ENCODE data around the gene GUCA1C.

GRCh38 chr3:108946292-108947285 is 7.1 kb downstream of the GUCA1C start:
- no peak for TF ChIP-seq POLR2AphosphoS5 (IDR thresholded peaks at IDR 0.05; ENCODE audit: low read depth, low read length)
- no peak for TF ChIP-seq POLR2A (IDR thresholded peaks at IDR 0.05; ENCODE audit: low read depth, low read length)
- no peak for TF ChIP-seq POU2F2 (IDR thresholded peaks at IDR 0.05; ENCODE audit: low read depth, low read length)
- no peak for TF ChIP-seq PAX5 (IDR thresholded peaks at IDR 0.05; ENCODE audit: insufficient read depth, low read length, severe bottlenecking)
- no peak for TF ChIP-seq TAF1 (IDR thresholded peaks at IDR 0.05; ENCODE audit: low read depth, low read length)
- TF ChIP-seq SPI1 (IDR thresholded peaks at IDR 0.05; ENCODE audit: low read depth, low read length), result no peak
